RWPE2 (cell line): Measurements from ENCODE around the gene LAMC3.
"Not testable (repeated sequence)": the region's sequence is repeated elsewhere in the genome, so short reads cannot be mapped to it uniquely, and the experiment has no call there.

Experiments used
- ATAC-seq: fragments of 200-7000 bp; cut with Tn5 transposase; 3 replicates; pipeline ENCODE4 v1.9.1; 2021; ENCODE audit warnings: low read depth
- DNase-seq: peaks from one replicate; pipeline ENCODE4 v3.0.0-alpha.2; 2020; ENCODE audit warnings: low spot score
- H3K27ac ChIP-seq: fragments of 450-650 bp; 2 replicates; pipeline ENCODE4 v1.5.1; 2017; ENCODE audit warnings: mild to moderate bottlenecking; ENCODE audit not compliant: poor library complexity, severe bottlenecking
- H3K27me3 ChIP-seq: fragments of 250-450 bp; sonication (Bioruptor Pico); 2 replicates; pipeline ENCODE4 v1.5.1; 2021; ENCODE audit warnings: mild to moderate bottlenecking, moderate library complexity; ENCODE audit not compliant: insufficient read depth, poor library complexity, severe bottlenecking
- H3K36me3 ChIP-seq: fragments of 250-450 bp; sonication (Bioruptor Pico); 2 replicates; pipeline ENCODE4 v1.5.1; 2020; ENCODE audit warnings: low read depth, mild to moderate bottlenecking, moderate library complexity
- H3K4me1 ChIP-seq: fragments of 250-450 bp; sonication (Bioruptor Pico); 2 replicates; pipeline ENCODE4 v1.5.1; 2021; ENCODE audit warnings: mild to moderate bottlenecking, moderate library complexity; ENCODE audit not compliant: insufficient read depth, poor library complexity, severe bottlenecking
- H3K4me3 ChIP-seq: fragments of 250-450 bp; sonication (Bioruptor Pico); 2 replicates; pipeline ENCODE4 v1.5.1; 2021; ENCODE audit warnings: mild to moderate bottlenecking, moderate library complexity; ENCODE audit not compliant: severe bottlenecking
- H3K9me3 ChIP-seq: fragments of 250-450 bp; sonication (Bioruptor Pico); 2 replicates; pipeline ENCODE4 v1.5.1; 2021; ENCODE audit warnings: mild to moderate bottlenecking, moderate library complexity; ENCODE audit not compliant: severe bottlenecking
- TF ChIP-seq, protein P1 (sequence below): fragments of 450-650 bp; IDR thresholded peaks from one replicate; pipeline ENCODE4 v1.5.1; 2017; ENCODE audit warnings: mild to moderate bottlenecking, moderate library complexity; ENCODE audit not compliant: poor library complexity, severe bottlenecking

LAMC3 gene

GRCh38 chr9:131033269-131034224, 24.6 kb downstream of the LAMC3 start:
- no peak overlapping the region for H3K27ac ChIP-seq
- ATAC-seq (no peak), DNase-seq (no peak)
- H3K9me3 ChIP-seq = peaks cover 2% of the 10 kb centered on the region
- H3K27me3 ChIP-seq = no peaks in the 10 kb centered on the region
- TF ChIP-seq, protein P1, sequence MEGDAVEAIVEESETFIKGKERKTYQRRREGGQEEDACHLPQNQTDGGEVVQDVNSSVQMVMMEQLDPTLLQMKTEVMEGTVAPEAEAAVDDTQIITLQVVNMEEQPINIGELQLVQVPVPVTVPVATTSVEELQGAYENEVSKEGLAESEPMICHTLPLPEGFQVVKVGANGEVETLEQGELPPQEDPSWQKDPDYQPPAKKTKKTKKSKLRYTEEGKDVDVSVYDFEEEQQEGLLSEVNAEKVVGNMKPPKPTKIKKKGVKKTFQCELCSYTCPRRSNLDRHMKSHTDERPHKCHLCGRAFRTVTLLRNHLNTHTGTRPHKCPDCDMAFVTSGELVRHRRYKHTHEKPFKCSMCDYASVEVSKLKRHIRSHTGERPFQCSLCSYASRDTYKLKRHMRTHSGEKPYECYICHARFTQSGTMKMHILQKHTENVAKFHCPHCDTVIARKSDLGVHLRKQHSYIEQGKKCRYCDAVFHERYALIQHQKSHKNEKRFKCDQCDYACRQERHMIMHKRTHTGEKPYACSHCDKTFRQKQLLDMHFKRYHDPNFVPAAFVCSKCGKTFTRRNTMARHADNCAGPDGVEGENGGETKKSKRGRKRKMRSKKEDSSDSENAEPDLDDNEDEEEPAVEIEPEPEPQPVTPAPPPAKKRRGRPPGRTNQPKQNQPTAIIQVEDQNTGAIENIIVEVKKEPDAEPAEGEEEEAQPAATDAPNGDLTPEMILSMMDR = no peak
- no peaks in the 10 kb centered on the region for H3K36me3 ChIP-seq
- H3K4me3 ChIP-seq = peak overlapping the region; percentile 2
- no peaks in the 10 kb centered on the region for H3K4me1 ChIP-seq

GRCh38 chr9:131034268-131034667, 25.3 kb downstream of the LAMC3 start:
- Histone ChIP-seq H3K27ac (no peak overlapping the region), H3K4me3 (peak overlapping the region; percentile 2), H3K27me3 (no peaks in the 10 kb centered on the region), H3K36me3 (no peaks in the 10 kb centered on the region), H3K9me3 (peaks cover 2% of the 10 kb centered on the region), H3K4me1 (no peaks in the 10 kb centered on the region)
- no peak for ATAC-seq
- DNase-seq = no peak
- TF ChIP-seq, protein P1 = no peak

GRCh38 chr9:131034749-131035148, 25.8 kb downstream of the LAMC3 start:
- not testable (repeated sequence) for ATAC-seq, H3K4me1 ChIP-seq, H3K27me3 ChIP-seq, H3K4me3 ChIP-seq, H3K27ac ChIP-seq, H3K9me3 ChIP-seq, H3K36me3 ChIP-seq, DNase-seq

- TF ChIP-seq, protein P1 = no peak
- Histone ChIP-seq H3K4me3 (no peak overlapping the region), H3K4me1 (no peaks in the 10 kb centered on the region), H3K27me3 (no peaks in the 10 kb centered on the region), H3K27ac (no peak overlapping the region), H3K9me3 (peaks cover 2% of the 10 kb centered on the region), H3K36me3 (no peaks in the 10 kb centered on the region)
- no peak for DNase-seq
- no peak for ATAC-seq
Measured at GRCh38 chr9:131035548-131035947, 26.6 kb downstream of the LAMC3 start.

DNA sequence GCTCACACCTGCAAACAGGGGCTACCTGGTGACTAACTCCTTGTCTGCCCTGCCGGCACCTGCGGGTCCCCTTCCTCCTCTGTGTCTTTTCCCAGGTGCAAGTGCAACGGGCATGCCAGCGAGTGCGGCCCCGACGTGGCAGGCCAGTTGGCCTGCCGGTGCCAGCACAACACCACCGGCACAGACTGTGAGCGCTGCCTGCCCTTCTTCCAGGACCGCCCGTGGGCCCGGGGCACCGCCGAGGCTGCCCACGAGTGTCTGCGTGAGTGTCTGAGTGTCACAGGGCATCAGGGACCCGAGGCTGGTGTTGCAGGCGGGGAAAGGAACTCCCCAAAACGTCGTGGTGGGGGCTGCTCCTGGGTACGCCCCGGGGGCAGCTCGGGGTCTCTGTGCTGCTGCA, 27.1 kb downstream of the LAMC3 start:
- no peaks in the 10 kb centered on the region for H3K27me3 ChIP-seq
- no peak for ATAC-seq
- no peak overlapping the region for H3K27ac ChIP-seq
- TF ChIP-seq, protein P1 = no peak
- H3K9me3 ChIP-seq = peaks cover 2% of the 10 kb centered on the region
- H3K4me1 ChIP-seq = no peaks in the 10 kb centered on the region
- no peak overlapping the region for H3K4me3 ChIP-seq
- no peak for DNase-seq
- no peaks in the 10 kb centered on the region for H3K36me3 ChIP-seq
